Lung (tissue), 12 donors: ENCODE results near the gene AUTS2. TPM values are rescaled to one million over a fixed set of nuclear protein-coding genes. Genes with fewer than 3 reads are reported as not detected.
A peak's percentile ranks its signal among the peaks of the same experiment; 100 is the strongest.

ENCODE experiments used
- ATAC-seq: fragments of 200-7000 bp; cut with Tn5 transposase; one replicate; pipeline ENCODE4 v1.9.1; 2020; ENCODE audit warnings: moderate number of reproducible peaks; ENCODE audit not compliant: insufficient read depth, low FRiP score
- DNase-seq, 3 donors: peaks; one replicate each; pipeline ENCODE4 v3.0.0-alpha.2; 2013 to 2017
- H3K27ac ChIP-seq, 2 donors: one replicate each; pipeline ENCODE4 v1.5.1; 2013; ENCODE audit warnings: mild to moderate bottlenecking in 2 of 2, moderate library complexity in 2 of 2, control low read depth in 1 of 2, inconsistent platforms in 1 of 2, low read depth in 1 of 2, low read length in 1 of 2
- H3K27me3 ChIP-seq, 3 donors: one replicate each; pipeline ENCODE4 v1.5.1; 2013; ENCODE audit warnings: low read length in 2 of 3; ENCODE audit not compliant: control insufficient read depth in 3 of 3, insufficient read depth in 3 of 3
- H3K36me3 ChIP-seq, 4 donors: one replicate each; pipeline ENCODE4 v1.5.1; 2013; ENCODE audit warnings: low read length in 4 of 4, mild to moderate bottlenecking in 1 of 4, moderate library complexity in 1 of 4; ENCODE audit not compliant: control insufficient read depth in 4 of 4, insufficient read depth in 4 of 4
- H3K4me1 ChIP-seq, 5 donors: one replicate each; pipeline ENCODE4 v1.5.1; 2013; ENCODE audit warnings: low read length in 5 of 5, mild to moderate bottlenecking in 2 of 5, moderate library complexity in 1 of 5; ENCODE audit not compliant: control insufficient read depth in 5 of 5, insufficient read depth in 5 of 5
- H3K4me3 ChIP-seq: one replicate; pipeline ENCODE4 v1.5.1; 2013; ENCODE audit warnings: mild to moderate bottlenecking, control low read depth, moderate library complexity
- H3K9ac ChIP-seq, 2 donors: one replicate each; pipeline ENCODE4 v1.5.1; 2013; ENCODE audit warnings: low read length in 2 of 2, control low read depth in 1 of 2; ENCODE audit not compliant: insufficient read depth in 1 of 2
- H3K9me3 ChIP-seq, 4 donors: one replicate each; pipeline ENCODE4 v1.5.1; 2013; ENCODE audit warnings: low read length in 3 of 4, mild to moderate bottlenecking in 1 of 4, moderate library complexity in 1 of 4; ENCODE audit not compliant: control insufficient read depth in 4 of 4, insufficient read depth in 3 of 4
- CTCF ChIP-seq: IDR thresholded peaks from 2 replicates; pipeline ENCODE4 v1.5.1; 2012; ENCODE audit warnings: mild to moderate bottlenecking; ENCODE audit errors: control extremely low read depth, extremely low read depth
- WGBS, 2 donors: extraction: QIAGEN DNeasy Blood & Tissue Kit; methylation state at CpG; one replicate each; pipeline ENCODE4 v1.1.7; 2013; 5-methylcytosine and 5-hydroxymethylcytosine counted together
- polyA plus RNA-seq, 2 donors: library from polyadenylated mRNA; stranded (reverse); fragments of 200-250 nt; gene quantifications; one replicate each; pipeline ENCODE4 v1.2.1, GENCODE V29; 2013
- total RNA-seq, 2 donors: library from RNA; depleted of rRNA in 1 of 2; stranded (reverse); fragments of >200 nt in 1 of 2; gene quantifications; one replicate each; pipeline ENCODE4 v1.2.1, GENCODE V29; 2014 to 2021
- donor health status: control.
- donor health status: control.
- donor health status: Bipolar disorder and iron deficiency.
- donor health status: healthy.
- donor health status: DM: yes; HTN: yes; CAD: no.

AUTS2 gene
- total and polyA plus RNA-seq, 4 donors, result 11.8 to 115 (median 40.6) TPM

- no peak for TF ChIP-seq CTCF
- peak in 1 of 3 donors; percentile 21 for DNase-seq
- Histone ChIP-seq H3K27ac (no peak overlapping the region), H3K27me3 (no peaks in the 10 kb centered on the region), H3K9me3 (peaks cover 0 to 3% (median 0%) of the 10 kb centered on the region in 4 donors), H3K36me3 (no peaks in the 10 kb centered on the region), H3K4me3 (no peak overlapping the region), H3K4me1 (peaks cover 0 to 9% (median 0%) of the 10 kb centered on the region in 5 donors), H3K9ac (no peak overlapping the region)
- no peak for ATAC-seq
- 72 to 78% methylated on average over 3 of the region's 3 CpGs for WGBS, 2 donors
Measured at GRCh38 chr7:70154521-70155180, 556.4 kb downstream of the AUTS2 start.

- 90 to 94% methylated on average over 2 of the region's 2 CpGs for WGBS, 2 donors
- Histone ChIP-seq H3K9me3 (peaks cover 0 to 3% (median 0%) of the 10 kb centered on the region in 4 donors), H3K27ac (no peak overlapping the region), H3K4me3 (no peak overlapping the region), H3K27me3 (no peaks in the 10 kb centered on the region), H3K4me1 (no peaks in the 10 kb centered on the region), H3K9ac (no peak overlapping the region), H3K36me3 (no peaks in the 10 kb centered on the region)
- DNase-seq (no peak), ATAC-seq (no peak)
- no peak for TF ChIP-seq CTCF
Measured at GRCh38 chr7:70156057-70156456, 557.8 kb downstream of the AUTS2 start.

GRCh38 chr7:70159121-70159520 is 560.8 kb downstream of the AUTS2 start:
- 89 to 92% methylated on average over 3 of the region's 3 CpGs for WGBS, 2 donors
- Histone ChIP-seq H3K27ac (no peak overlapping the region), H3K9me3 (no peaks in the 10 kb centered on the region), H3K4me3 (no peak overlapping the region), H3K27me3 (no peaks in the 10 kb centered on the region), H3K9ac (no peak overlapping the region), H3K36me3 (no peaks in the 10 kb centered on the region), H3K4me1 (peaks cover 0 to 2% (median 0%) of the 10 kb centered on the region in 5 donors)
- DNase-seq (no peak), ATAC-seq (no peak)
- no peak for TF ChIP-seq CTCF
